GM12874 (cell line): ENCODE results near the gene MUC2.

Experiments
- TF ChIP-seq, protein P1 (sequence below): IDR thresholded peaks from 2 replicates; pipeline ENCODE4 v1.5.1; 2011; ENCODE audit warnings: low read depth, mild to moderate bottlenecking, control low read depth, low read length, moderate library complexity; ENCODE audit not compliant: insufficient read depth

MUC2 gene

DNA sequence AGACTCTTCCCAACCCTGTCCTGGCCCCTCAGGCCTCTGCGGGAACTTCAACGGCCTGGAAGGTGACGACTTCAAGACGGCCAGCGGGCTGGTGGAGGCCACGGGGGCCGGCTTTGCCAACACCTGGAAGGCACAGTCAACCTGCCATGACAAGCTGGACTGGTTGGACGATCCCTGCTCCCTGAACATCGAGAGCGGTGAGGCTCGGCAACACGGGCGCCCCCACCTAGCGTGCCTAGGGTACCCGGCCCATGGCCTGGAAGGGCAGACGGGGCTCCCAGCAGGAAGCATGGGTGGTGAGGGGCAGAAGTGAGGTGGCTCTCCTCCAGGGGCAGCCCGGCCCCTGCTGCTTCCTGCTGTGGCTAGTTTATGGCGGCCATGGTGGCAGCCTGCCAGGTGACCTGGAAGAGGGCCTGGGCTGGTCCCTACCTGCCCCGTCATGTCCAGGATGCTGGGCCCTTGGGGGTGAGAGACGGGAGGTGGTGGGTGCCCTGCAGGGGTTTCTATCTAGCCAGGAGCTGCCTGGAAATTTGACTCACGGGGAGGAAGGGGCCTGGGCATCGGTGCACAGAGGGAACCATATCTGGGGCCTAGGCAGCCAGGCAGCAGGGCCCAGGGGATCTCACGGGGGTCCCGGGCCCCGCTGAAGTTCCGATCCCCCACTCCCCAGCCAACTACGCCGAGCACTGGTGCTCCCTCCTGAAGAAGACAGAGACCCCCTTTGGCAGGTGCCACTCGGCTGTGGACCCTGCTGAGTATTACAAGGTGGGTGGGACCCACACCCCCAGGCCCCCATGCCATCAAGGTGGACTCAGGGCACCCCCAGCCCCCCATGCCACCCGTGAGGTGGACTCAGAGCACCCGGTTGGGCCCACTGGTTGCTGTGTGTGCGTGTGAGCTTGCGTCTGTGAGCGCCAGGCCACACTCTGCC is 9.2 kb downstream of the MUC2 start:
- TF ChIP-seq, protein P1, sequence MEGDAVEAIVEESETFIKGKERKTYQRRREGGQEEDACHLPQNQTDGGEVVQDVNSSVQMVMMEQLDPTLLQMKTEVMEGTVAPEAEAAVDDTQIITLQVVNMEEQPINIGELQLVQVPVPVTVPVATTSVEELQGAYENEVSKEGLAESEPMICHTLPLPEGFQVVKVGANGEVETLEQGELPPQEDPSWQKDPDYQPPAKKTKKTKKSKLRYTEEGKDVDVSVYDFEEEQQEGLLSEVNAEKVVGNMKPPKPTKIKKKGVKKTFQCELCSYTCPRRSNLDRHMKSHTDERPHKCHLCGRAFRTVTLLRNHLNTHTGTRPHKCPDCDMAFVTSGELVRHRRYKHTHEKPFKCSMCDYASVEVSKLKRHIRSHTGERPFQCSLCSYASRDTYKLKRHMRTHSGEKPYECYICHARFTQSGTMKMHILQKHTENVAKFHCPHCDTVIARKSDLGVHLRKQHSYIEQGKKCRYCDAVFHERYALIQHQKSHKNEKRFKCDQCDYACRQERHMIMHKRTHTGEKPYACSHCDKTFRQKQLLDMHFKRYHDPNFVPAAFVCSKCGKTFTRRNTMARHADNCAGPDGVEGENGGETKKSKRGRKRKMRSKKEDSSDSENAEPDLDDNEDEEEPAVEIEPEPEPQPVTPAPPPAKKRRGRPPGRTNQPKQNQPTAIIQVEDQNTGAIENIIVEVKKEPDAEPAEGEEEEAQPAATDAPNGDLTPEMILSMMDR: no peak

DNA sequence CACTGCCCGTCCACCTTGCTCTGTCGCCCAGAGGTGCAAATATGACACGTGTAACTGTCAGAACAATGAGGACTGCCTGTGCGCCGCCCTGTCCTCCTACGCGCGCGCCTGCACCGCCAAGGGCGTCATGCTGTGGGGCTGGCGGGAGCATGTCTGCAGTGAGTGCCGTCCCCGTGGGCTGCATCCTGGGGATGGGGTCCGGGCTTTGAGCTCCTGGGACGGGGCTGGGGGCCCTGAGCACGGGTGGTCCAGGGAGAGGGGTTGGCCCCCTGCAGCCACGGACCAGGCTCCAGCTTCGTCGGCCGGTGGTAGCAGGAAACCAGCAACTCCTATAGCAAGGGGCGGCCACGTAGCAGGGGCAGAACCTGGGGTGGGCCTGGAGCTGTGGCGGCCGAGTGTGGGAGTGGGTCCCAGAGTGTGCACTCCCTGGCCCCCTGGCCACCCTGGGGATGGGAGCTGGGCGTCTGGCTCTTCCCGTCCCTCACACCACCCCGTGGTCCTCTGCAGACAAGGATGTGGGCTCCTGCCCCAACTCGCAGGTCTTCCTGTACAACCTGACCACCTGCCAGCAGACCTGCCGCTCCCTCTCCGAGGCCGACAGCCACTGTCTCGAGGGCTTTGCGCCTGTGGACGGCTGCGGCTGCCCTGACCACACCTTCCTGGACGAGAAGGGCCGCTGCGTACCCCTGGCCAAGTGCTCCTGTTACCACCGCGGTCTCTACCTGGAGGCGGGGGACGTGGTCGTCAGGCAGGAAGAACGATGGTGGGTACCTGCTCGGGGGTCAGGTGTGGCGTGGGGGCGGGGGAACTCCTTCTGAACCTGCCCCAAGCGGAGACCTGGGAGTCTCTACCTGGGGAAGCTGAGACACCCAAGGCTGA is 10.1 kb downstream of the MUC2 start:
- TF ChIP-seq, protein P1: no peak

DNA sequence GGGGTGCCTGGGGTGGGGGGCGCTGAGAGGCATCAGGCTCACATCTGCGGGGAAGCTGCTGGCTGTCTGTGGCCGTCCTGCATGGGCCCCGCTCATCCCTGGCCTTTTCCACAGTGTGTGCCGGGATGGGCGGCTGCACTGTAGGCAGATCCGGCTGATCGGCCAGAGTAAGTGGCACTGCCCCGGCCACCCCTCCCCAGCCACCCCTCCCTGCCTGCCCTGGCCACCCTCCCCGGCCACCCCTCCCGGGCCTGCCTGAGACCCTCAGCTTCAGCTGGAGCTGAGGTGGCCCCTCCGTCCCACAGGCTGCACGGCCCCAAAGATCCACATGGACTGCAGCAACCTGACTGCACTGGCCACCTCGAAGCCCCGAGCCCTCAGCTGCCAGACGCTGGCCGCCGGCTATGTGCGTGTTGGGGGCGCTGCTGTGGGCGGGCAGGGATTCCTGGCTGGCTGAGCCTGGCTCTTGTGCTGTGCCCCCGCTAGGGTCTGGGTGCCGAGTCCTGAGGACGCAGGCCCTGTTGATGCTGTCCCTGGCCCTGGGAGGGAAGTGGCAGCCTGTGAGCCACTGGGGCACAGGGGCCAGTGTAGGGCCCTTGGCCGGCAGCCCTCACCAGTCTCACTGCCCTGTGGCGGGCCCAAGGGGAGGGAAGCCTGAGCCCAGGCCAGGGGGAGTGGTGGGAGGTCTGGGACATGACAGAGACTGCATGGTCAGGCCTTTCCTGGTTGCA is 10.9 kb downstream of the MUC2 start:
- TF ChIP-seq, protein P1: no peak

DNA sequence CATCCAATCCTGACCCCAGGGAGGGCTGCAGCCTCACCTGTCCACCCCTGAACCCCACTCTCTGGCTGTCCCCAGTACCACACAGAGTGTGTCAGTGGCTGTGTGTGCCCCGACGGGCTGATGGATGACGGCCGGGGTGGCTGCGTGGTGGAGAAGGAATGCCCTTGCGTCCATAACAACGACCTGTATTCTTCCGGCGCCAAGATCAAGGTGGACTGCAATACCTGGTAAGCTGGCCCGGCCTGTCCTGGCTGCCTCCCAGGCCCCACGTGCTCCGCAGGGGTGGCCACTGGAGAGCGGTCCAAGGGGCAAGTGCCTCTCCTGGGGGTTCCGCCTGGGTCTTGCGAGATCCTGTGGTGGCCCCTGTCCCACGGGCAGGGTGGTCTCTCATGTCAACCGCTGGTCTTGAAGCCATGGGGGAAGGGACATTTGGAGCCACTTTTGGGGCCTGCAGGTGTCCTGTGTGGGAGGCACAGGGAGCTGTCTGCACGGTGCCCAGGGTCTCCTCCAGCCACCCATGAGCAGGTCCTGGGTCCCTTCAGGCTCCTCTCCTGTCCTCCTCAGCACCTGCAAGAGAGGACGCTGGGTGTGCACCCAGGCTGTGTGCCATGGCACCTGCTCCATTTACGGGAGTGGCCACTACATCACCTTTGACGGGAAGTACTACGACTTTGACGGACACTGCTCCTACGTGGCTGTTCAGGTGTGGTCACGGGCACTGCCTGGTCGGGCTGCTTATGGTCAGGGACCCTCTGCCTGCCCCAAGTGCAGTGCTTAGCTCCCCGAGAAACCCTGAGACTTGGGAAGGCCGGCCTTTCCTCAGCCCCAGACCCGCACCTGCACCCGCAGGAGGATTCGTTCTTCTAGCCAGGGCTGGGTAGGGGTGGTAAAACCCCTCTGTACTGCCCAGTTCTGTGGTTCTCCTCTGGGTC is 11.8 kb downstream of the MUC2 start:
- TF ChIP-seq, protein P1: no peak

DNA sequence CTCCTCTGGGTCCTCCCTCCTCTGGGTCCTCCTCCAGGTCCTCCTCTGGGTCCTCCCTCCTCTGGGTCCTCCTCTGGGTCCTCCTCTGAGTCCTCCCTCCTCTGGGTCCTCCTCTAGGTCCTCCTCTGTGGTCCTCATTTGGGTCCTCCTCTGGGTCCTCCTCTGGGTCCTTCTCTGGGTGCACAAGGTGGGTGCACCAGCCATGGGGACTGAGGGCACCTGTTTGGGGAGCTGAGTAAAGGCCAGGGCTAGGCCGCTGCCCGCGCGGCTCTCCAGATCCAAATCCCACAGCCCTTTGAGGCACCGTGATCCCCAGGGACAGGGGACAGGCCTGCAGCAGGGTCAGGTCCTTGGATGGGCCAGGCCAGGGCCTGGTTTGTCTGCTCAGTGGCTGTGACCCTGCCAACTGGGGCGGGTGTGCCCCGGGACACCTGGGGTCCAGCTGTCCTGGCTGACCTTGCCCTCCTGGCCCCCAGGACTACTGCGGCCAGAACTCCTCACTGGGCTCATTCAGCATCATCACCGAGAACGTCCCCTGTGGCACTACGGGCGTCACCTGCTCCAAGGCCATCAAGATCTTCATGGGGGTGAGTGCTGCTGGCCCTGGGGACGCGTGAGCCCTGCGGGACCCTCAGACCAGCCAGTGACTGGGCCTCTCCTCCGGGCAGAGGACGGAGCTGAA is 12.7 kb downstream of the MUC2 start:
- TF ChIP-seq, protein P1: no peak
